Smooth muscle cell (in vitro differentiated cells): ENCODE data around the gene COG3. TPM values are rescaled to one million over a fixed set of nuclear protein-coding genes. Genes with fewer than 3 reads are reported as not detected.

Experiments used
- DNase-seq: peaks from one replicate; lab custom pipeline; 2025; ENCODE audit not compliant: unreplicated experiment; lab: John Stamatoyannopoulos, UW
- H2AFZ ChIP-seq: fragments of 200-600 bp; sonication (generic); 2 replicates; pipeline ENCODE4 v1.6.0; 2016; ENCODE audit warnings: antibody characterized with exemption, low read depth, mild to moderate bottlenecking
- H3F3A ChIP-seq: fragments of 200-600 bp; sonication (generic); 2 replicates; pipeline ENCODE4 v1.6.0; 2017; ENCODE audit warnings: antibody characterized with exemption, low read depth
- H3K27ac ChIP-seq: fragments of 200-600 bp; sonication (generic); 2 replicates; pipeline ENCODE4 v1.5.1; 2016; ENCODE audit warnings: low read depth, mild to moderate bottlenecking
- H3K27me3 ChIP-seq: fragments of 200-600 bp; sonication (generic); 2 replicates; pipeline ENCODE4 v1.6.1; 2016; ENCODE audit warnings: low read depth, mild to moderate bottlenecking
- H3K36me3 ChIP-seq: fragments of 200-600 bp; sonication (generic); 2 replicates; pipeline ENCODE4 v1.5.1; 2016; ENCODE audit warnings: low read depth
- H3K4me1 ChIP-seq: fragments of 200-600 bp; sonication (generic); 2 replicates; pipeline ENCODE4 v1.5.1; 2016; ENCODE audit warnings: low read depth
- H3K4me2 ChIP-seq: fragments of 200-600 bp; sonication (generic); 2 replicates; pipeline ENCODE4 v1.6.0; 2016; ENCODE audit warnings: mild to moderate bottlenecking
- H3K4me3 ChIP-seq: fragments of 200-600 bp; sonication (generic); 2 replicates; pipeline ENCODE4 v1.5.1; 2016; ENCODE audit warnings: mild to moderate bottlenecking
- H3K79me2 ChIP-seq: fragments of 200-600 bp; sonication (generic); 2 replicates; pipeline ENCODE4 v1.6.0; 2016; ENCODE audit warnings: low read depth, mild to moderate bottlenecking
- H3K9ac ChIP-seq: fragments of 200-600 bp; sonication (generic); 2 replicates; pipeline ENCODE4 v1.6.0; 2016; ENCODE audit warnings: low read depth
- H3K9me3 ChIP-seq: fragments of 200-600 bp; sonication (generic); replicated peaks from 2 replicates; pipeline ENCODE4 v1.5.1; 2016; ENCODE audit warnings: low read depth
- H4K20me1 ChIP-seq: fragments of 200-600 bp; sonication (generic); 2 replicates; pipeline ENCODE4 v1.6.0; 2016; ENCODE audit warnings: low read depth
- WGBS: methylation state at CpG from one replicate; pipeline ENCODE4 v1.1.7; 2016; ENCODE audit warnings: low lambda C conversion rate; 5-methylcytosine and 5-hydroxymethylcytosine counted together
- polyA plus RNA-seq: library from polyadenylated mRNA; unstranded; fragments of >200 nt; fragmentation: Nextera tagmentation; extraction: Ambion mirVana; gene quantifications from 2 replicates; pipeline ENCODE4 v1.2.1, GENCODE V29; 2016
- total RNA-seq: library from RNA; depleted of rRNA; stranded (reverse); fragments of >200 nt; gene quantifications from 2 replicates; pipeline ENCODE4 v1.2.3, GENCODE V29; 2014
- TF ChIP-seq, protein P1 (sequence below): fragments of 200-600 bp; sonication (generic); IDR thresholded peaks from 2 replicates; pipeline ENCODE4 v1.5.1; 2017; ENCODE audit warnings: borderline replicate concordance, mild to moderate bottlenecking, antibody characterized with exemption; ENCODE audit not compliant: insufficient read depth, poor library complexity, severe bottlenecking

Gene COG3
- total and polyA plus RNA-seq, 2 experiments from 2014 or later = 23.0 to 38.2 TPM

DNA sequence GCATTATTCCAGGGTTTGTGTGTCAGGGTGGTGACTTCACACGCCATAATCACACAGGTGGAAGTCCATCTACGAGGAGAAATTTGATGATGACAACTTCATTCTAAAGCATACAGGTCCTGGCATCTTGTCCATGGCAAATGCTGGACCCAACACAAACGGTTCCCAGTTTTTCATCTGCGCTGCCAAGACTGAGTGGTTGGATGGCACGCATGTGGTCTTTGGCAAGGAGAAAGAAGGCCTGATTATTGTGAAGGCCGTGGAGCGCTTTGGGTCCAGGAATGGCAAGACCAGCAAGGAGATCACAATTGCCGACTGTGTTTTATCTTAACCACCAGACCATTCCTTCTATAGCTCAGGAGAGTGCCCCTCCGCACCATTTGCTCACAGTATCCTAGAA, 28.4 kb upstream of the COG3 start:
- H3K27me3 ChIP-seq = no peaks in the 10 kb centered on the region
- H3K27ac ChIP-seq = no peak overlapping the region
- no peaks in the 10 kb centered on the region for H3K36me3 ChIP-seq
- TF ChIP-seq, protein P1, sequence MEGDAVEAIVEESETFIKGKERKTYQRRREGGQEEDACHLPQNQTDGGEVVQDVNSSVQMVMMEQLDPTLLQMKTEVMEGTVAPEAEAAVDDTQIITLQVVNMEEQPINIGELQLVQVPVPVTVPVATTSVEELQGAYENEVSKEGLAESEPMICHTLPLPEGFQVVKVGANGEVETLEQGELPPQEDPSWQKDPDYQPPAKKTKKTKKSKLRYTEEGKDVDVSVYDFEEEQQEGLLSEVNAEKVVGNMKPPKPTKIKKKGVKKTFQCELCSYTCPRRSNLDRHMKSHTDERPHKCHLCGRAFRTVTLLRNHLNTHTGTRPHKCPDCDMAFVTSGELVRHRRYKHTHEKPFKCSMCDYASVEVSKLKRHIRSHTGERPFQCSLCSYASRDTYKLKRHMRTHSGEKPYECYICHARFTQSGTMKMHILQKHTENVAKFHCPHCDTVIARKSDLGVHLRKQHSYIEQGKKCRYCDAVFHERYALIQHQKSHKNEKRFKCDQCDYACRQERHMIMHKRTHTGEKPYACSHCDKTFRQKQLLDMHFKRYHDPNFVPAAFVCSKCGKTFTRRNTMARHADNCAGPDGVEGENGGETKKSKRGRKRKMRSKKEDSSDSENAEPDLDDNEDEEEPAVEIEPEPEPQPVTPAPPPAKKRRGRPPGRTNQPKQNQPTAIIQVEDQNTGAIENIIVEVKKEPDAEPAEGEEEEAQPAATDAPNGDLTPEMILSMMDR = no peak
- no peaks in the 10 kb centered on the region for H3K4me1 ChIP-seq
- H3K9ac ChIP-seq = no peak overlapping the region
- WGBS = 88% methylated on average over 9 of the region's 9 CpGs
- H4K20me1 ChIP-seq = no peaks in the 10 kb centered on the region
- no peak for DNase-seq
- no peak overlapping the region for H3K4me2 ChIP-seq
- H3F3A ChIP-seq = no peaks in the 10 kb centered on the region
- no peak overlapping the region for H3K4me3 ChIP-seq
- H3K79me2 ChIP-seq = no peaks in the 10 kb centered on the region
- H2AFZ ChIP-seq = no peak overlapping the region
- no peaks in the 10 kb centered on the region for H3K9me3 ChIP-seq

GRCh38 chr13:45436953-45437352, 27.8 kb upstream of the COG3 start:
- Histone ChIP-seq H3K79me2 (no peaks in the 10 kb centered on the region), H3K4me2 (no peak overlapping the region), H3K36me3 (no peaks in the 10 kb centered on the region), H3K27me3 (no peaks in the 10 kb centered on the region), H3K4me3 (no peak overlapping the region), H3K9me3 (no peaks in the 10 kb centered on the region), H3K4me1 (no peaks in the 10 kb centered on the region), H3K9ac (no peak overlapping the region), H3K27ac (no peak overlapping the region), H2AFZ (no peak overlapping the region), H3F3A (no peaks in the 10 kb centered on the region), H4K20me1 (no peaks in the 10 kb centered on the region)
- no peak for DNase-seq
- WGBS = 90% methylated on average over 4 of the region's 4 CpGs
- TF ChIP-seq, protein P1 = no peak

DNA sequence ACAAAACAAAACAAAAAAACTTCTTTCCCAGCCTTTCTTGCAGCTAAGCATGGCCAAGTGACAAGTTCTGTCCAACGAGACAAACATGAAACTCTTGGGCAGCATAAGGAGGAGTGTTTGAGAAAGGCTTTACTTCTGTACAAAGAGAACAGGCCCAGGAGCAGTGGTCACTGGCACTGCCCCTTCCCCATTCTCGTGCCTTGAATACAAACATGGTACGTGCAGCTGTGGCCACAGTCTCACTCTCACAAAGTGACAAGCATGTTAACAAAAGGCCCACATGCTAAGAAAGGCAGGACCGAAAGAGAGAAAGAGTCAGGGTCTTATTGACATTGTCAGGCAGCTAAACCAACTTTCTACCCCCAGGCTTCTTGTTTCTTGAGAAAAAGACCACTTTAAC, 26.8 kb upstream of the COG3 start:
- Histone ChIP-seq H4K20me1 (no peaks in the 10 kb centered on the region), H2AFZ (no peak overlapping the region), H3K4me3 (no peak overlapping the region), H3K36me3 (no peaks in the 10 kb centered on the region), H3K9me3 (no peaks in the 10 kb centered on the region), H3F3A (no peaks in the 10 kb centered on the region), H3K79me2 (no peaks in the 10 kb centered on the region), H3K4me1 (no peaks in the 10 kb centered on the region), H3K4me2 (no peak overlapping the region), H3K27ac (no peak overlapping the region), H3K9ac (no peak overlapping the region), H3K27me3 (no peaks in the 10 kb centered on the region)
- WGBS = 91% methylated on average over 4 of the region's 4 CpGs
- TF ChIP-seq, protein P1 = no peak
- DNase-seq = no peak

DNA sequence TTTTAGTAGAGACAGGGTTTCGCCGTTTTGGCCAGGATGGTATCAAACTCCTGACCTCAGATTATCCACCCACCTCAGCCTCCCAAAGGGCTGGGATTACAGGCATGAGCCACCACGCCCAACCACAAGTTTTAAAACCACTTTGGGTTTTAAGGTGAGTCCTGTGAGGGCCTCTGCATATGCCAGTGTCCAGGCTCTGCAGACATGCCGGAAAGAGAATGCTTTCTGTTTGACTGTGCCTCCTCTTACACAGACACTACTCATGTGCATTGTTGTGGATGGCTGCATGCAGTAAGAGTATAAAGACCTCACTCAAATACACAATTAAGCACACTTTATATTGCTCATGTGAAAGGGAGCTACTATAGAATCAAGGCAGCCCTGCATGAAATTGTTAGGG, 25.7 kb upstream of the COG3 start:
- DNase-seq = no peak
- Histone ChIP-seq H3F3A (no peaks in the 10 kb centered on the region), H2AFZ (no peak overlapping the region), H3K4me2 (no peak overlapping the region), H3K36me3 (no peaks in the 10 kb centered on the region), H3K27me3 (no peaks in the 10 kb centered on the region), H3K4me3 (no peak overlapping the region), H3K79me2 (no peaks in the 10 kb centered on the region), H4K20me1 (no peaks in the 10 kb centered on the region), H3K4me1 (no peaks in the 10 kb centered on the region), H3K9ac (no peak overlapping the region), H3K9me3 (no peaks in the 10 kb centered on the region), H3K27ac (no peak overlapping the region)
- TF ChIP-seq, protein P1 = no peak
- 95% methylated on average over 4 of the region's 4 CpGs for WGBS
